Suprapubic skin (tissue), 4 donors: ENCODE measurements around the gene LGALS3BP. TPM values are rescaled to one million over a fixed set of nuclear protein-coding genes. Genes with fewer than 3 reads are reported as not detected.

Experiments used
- DNase-seq, 2 donors: peaks; one replicate each; pipeline ENCODE4 v3.0.0-alpha.2; 2019; ENCODE audit warnings: low spot score in 2 of 2
- H3K27ac ChIP-seq: fragments of 200-600 bp; sonication (generic); one replicate; pipeline ENCODE4 v1.5.1; 2019
- H3K27me3 ChIP-seq: fragments of 200-600 bp; sonication (generic); one replicate; pipeline ENCODE4 v1.5.1; 2019
- H3K36me3 ChIP-seq: fragments of 200-600 bp; sonication (generic); one replicate; pipeline ENCODE4 v1.5.1; 2019
- H3K4me1 ChIP-seq: fragments of 200-600 bp; sonication (generic); one replicate; pipeline ENCODE4 v1.5.1; 2019
- H3K4me3 ChIP-seq: fragments of 200-600 bp; sonication (generic); one replicate; pipeline ENCODE4 v1.5.1; 2019; ENCODE audit warnings: mild to moderate bottlenecking
- H3K9me3 ChIP-seq: fragments of 200-600 bp; sonication (generic); one replicate; pipeline ENCODE4 v1.5.1; 2019
- EP300 ChIP-seq: sonication (generic); formaldehyde crosslinking; IDR thresholded peaks from one replicate; pipeline ENCODE4 v1.6.1; 2017; ENCODE audit warnings: antibody characterized with exemption
- POLR2A ChIP-seq, 2 donors: fragments of 450-650 bp; IDR thresholded peaks; one replicate each; pipeline ENCODE4 v1.6.1; 2017; ENCODE audit warnings: antibody characterized with exemption in 2 of 2, mild to moderate bottlenecking in 2 of 2, moderate library complexity in 2 of 2
- POLR2AphosphoS5 ChIP-seq, 3 donors: sonication (generic); formaldehyde crosslinking; IDR thresholded peaks; one replicate each; pipeline ENCODE4 v1.6.1; 2017; ENCODE audit warnings: antibody characterized with exemption in 3 of 3
- WGBS: methylation state at CpG from one replicate; pipeline ENCODE4 v1.1.5; 2018; 5-methylcytosine and 5-hydroxymethylcytosine counted together
- total RNA-seq, 4 donors: library from RNA; depleted of rRNA; stranded (reverse); fragments of >200 nt; gene quantifications; one replicate each; pipeline ENCODE4 v1.1.0, GENCODE V29; 2016
- TF ChIP-seq, protein P1 (sequence below), 2 donors: fragments of 200-600 bp in 1 of 2; fragments of 450-650 bp in 1 of 2; sonication (generic) in 1 of 2; IDR thresholded peaks; one replicate each; pipeline ENCODE4 v1.5.1; 2016 to 2019; ENCODE audit warnings: antibody characterized with exemption in 2 of 2, mild to moderate bottlenecking in 1 of 2, moderate library complexity in 1 of 2

LGALS3BP gene
- total RNA-seq, 4 donors from 2014 or later, result 70.2 to 162 (median 105) TPM

DNA sequence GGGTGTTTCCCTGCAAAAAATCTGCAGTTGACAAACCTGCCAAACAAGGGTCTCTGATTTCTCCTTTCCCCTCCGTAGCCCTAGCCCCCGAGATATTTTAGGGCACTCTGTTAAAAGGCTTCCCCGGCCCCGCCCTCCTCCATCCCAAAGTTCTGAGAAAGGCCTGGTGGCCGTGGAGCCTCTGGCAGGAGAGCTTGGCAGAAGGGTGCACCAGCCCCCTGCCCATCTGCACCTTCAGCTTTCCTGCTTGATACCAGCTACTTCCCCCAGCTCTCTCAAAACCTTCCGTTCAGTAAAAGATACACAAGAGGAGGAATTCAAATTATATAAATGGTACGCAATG, 30.6 kb upstream of the LGALS3BP start:
- peak overlapping the region; percentile 95 for H3K27ac ChIP-seq
- TF ChIP-seq POLR2AphosphoS5 (IDR thresholded peaks at IDR 0.05) (no peak), EP300 (no peak), POLR2A (IDR thresholded peaks at IDR 0.05) (no peak)
- TF ChIP-seq, protein P1, sequence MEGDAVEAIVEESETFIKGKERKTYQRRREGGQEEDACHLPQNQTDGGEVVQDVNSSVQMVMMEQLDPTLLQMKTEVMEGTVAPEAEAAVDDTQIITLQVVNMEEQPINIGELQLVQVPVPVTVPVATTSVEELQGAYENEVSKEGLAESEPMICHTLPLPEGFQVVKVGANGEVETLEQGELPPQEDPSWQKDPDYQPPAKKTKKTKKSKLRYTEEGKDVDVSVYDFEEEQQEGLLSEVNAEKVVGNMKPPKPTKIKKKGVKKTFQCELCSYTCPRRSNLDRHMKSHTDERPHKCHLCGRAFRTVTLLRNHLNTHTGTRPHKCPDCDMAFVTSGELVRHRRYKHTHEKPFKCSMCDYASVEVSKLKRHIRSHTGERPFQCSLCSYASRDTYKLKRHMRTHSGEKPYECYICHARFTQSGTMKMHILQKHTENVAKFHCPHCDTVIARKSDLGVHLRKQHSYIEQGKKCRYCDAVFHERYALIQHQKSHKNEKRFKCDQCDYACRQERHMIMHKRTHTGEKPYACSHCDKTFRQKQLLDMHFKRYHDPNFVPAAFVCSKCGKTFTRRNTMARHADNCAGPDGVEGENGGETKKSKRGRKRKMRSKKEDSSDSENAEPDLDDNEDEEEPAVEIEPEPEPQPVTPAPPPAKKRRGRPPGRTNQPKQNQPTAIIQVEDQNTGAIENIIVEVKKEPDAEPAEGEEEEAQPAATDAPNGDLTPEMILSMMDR (IDR thresholded peaks at IDR 0.05), result no peak
- H3K4me3 ChIP-seq, result peak overlapping the region; percentile 90
- H3K36me3 ChIP-seq, result no peaks in the 10 kb centered on the region
- peaks cover 48% of the 10 kb centered on the region for H3K4me1 ChIP-seq
- DNase-seq, result peak in 1 of 2 donors; percentile 62
- 68% methylated on average over 7 of the region's 7 CpGs for WGBS
- H3K27me3 ChIP-seq, result no peaks in the 10 kb centered on the region
- no peaks in the 10 kb centered on the region for H3K9me3 ChIP-seq

DNA sequence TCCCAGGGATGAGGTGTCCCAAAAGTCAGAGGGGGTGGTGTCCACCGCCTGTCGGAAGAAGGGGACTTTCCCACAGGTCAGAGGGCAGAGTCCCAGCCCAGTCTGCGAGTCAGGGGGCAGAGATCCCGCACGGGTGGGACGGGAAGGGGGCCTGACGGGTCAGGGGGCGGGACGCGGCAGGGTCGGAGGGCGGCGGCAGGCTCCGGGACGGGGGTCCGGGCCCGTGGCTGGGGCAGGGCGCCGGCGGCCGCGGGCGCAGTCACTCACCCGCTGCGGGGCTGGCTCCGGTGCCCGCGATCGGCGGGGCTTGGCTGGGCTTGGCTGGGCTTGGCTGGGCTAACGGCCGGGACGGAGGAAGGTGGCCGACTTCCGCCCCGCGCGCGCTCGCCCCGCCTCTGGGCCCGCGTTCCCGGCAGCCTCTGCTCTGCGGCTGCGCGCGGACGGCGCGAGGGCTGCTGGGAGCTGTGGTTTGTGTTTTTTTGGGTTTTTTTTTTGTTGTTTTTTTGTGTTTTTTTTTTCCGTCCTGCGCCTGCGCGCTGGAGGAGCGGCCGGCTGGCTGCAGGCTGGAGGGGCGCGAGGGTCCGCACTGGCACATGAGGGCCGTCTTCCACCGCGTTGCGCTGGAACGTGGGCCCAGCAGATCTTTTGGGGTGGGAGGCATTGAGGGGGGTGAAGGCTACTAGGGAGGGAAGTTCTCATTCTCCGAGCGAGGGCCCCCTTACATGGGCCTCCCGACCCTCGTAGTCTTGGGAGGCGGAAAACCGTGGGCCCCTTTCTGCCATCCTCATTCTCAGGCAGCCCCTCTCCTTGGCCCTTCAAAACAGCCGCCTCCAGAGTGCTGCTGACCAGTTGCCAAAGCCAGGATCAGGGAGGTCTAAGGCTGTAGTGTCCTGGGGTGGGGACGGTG, 29.9 kb upstream of the LGALS3BP start, which contains the start of gene CANT1:
Gene CANT1, minus strand, starts transcription at position 368 of the 907 bp plus-strand sequence. CDS start 12,142 bp downstream, outside the sequence.
- DNase-seq, result peak; percentile 82 to 87
- Histone ChIP-seq H3K4me3 (peak within 1 kb of the TSS; percentile 90), H3K27ac (peak within 1 kb of the TSS; percentile 95), H3K4me1 (peaks cover 52% of the 10 kb centered on the region), H3K9me3 (no peaks in the 10 kb centered on the region), H3K27me3 (no peaks in the 10 kb centered on the region), H3K36me3 (no peaks in the 10 kb centered on the region)
- TF ChIP-seq POLR2A (IDR thresholded peaks at IDR 0.05) (peak in 1 of 2 donors; percentile 25), EP300 (no peak), POLR2AphosphoS5 (IDR thresholded peaks at IDR 0.05) (no peak)
- TF ChIP-seq, protein P1 (IDR thresholded peaks at IDR 0.05), result no peak
- 2% methylated on average over 36 of the region's 73 CpGs for WGBS

DNA sequence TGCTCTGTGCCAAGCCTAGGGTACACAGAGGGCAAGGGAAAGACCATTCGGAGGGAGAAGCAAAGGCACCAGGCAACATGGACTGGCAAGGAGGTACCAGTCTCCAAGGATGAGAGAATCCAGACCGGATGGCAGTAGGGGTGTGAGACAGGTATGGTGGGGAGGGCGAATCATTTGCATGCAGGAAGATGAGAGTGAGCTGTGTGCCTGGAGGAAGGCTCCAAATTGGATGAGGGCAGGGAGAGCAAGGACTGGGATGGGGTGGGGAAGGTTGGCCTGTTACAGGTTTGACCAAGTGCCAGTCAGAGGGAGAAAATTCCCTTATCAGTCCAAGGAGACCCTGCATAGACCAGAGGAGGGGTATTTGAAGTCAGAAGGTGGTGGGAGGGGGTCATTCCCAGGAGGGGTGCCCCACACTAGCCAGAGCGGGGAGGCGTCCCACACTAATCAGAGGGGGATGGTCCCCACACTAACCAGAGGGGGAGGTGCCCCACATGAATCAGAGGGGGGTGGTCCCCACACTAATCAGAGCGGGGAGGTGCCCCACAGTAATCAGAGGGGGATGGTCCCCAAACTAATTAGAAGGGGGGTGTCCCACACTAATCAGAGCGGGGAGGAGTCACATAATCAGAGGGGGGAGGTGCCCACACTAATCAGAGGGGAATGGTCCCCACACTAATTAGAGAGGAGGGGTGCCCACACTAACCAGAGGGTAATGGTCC, 29.1 kb upstream of the LGALS3BP start:
- DNase-seq, result peak; percentile 64 to 65
- Histone ChIP-seq H3K27ac (peak overlapping the region; percentile 95), H3K9me3 (no peaks in the 10 kb centered on the region), H3K4me3 (peak overlapping the region; percentile 90), H3K4me1 (peaks cover 52% of the 10 kb centered on the region), H3K27me3 (no peaks in the 10 kb centered on the region), H3K36me3 (no peaks in the 10 kb centered on the region)
- TF ChIP-seq EP300, result no peak
- WGBS, result 37% methylated on average over 6 of the region's 7 CpGs

DNA sequence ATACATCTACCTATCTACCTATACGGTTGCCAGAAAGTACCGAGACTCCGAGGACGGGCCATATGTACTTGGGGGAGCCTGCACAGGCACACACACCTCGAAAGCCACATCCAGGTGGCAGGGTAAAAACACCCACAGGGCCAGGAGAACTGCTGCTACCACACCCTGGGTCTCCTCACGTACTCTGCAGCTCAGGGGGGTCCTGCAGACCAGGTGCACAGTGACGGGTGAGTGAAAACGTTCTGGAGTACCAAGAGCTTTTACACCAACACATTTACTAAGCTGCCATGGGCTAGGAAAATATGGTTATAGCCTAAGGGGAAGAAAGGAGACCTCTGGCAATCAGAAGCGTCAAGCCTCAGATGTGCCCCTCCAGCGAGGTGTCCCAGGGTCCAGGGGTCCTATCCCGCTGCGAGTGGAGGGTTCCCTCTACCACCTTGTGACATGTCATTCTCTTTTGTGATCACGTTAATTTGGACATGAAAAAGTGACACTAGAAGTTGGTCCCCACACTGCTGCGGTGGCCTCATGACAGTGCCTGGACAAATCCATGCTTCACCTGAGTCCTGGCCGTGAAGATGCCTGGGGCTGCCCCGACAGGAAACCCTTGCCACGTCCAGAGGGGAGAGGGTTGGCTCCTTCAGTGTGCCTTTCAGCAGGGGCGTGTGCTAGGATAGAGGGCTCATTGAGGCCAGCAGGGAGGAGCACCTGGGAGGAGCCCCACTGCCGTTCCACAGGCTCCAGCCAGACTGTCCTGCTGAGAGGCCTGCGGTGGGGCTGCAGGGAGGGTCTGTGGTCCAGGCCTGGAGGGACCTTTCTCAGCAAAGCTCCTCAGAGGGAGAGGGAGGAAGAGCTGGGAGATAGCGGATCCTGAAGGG, 28.0 kb upstream of the LGALS3BP start:
- Histone ChIP-seq H3K27ac (peak overlapping the region; percentile 95), H3K27me3 (no peaks in the 10 kb centered on the region), H3K36me3 (peaks cover under 1% of the 10 kb centered on the region), H3K4me1 (peaks cover 56% of the 10 kb centered on the region), H3K4me3 (peak overlapping the region; percentile 90), H3K9me3 (no peaks in the 10 kb centered on the region)
- WGBS, result 76% methylated on average over 19 of the region's 21 CpGs
- DNase-seq, result peak; percentile 56 to 78
- TF ChIP-seq POLR2A (IDR thresholded peaks at IDR 0.05), result no peak
- TF ChIP-seq, protein P1 (IDR thresholded peaks at IDR 0.05), result no peak
- TF ChIP-seq POLR2AphosphoS5 (IDR thresholded peaks at IDR 0.05), result no peak
- TF ChIP-seq EP300, result no peak

DNA sequence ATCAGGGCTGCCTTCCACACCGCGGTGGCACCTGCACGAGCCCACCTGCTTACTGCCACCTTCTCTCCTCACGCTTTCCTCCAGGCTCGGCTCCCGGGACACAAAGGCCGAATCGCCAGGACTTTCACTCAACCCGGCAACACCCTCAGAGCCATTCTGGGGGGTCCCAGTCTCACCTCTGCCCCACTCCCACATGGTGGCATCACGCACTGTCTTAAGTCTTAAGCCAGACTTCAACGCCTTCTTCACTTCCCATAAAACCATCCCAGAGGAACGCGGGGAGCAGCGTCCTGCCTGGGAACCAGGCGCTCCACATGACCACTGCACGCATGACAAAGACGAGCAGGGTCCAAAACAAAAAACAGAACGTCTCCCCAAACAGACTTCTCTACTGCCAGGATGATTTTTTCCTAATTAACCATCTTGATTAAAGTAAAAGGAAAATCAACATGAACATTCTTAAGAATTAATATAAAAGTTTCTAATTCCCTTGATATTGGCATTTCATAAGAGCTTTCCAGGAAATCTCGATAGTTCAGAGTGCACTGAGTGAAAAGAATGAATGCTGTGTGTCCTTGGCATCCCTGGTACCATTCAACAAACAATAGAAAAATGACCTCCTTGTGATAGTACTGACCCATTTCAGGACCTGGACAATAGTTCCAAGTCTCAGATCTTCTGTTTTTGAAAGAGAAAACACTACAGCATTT, 27.2 kb upstream of the LGALS3BP start:
- peaks cover 56% of the 10 kb centered on the region for H3K4me1 ChIP-seq
- peak; percentile 60 to 70 for DNase-seq
- no peak overlapping the region for H3K4me3 ChIP-seq
- WGBS, result 86% methylated on average over 19 of the region's 19 CpGs
- TF ChIP-seq EP300 (no peak), POLR2A (IDR thresholded peaks at IDR 0.05) (no peak), POLR2AphosphoS5 (IDR thresholded peaks at IDR 0.05) (no peak)
- TF ChIP-seq, protein P1 (IDR thresholded peaks at IDR 0.05), result no peak
- H3K36me3 ChIP-seq, result peaks cover 3% of the 10 kb centered on the region
- H3K27me3 ChIP-seq, result no peaks in the 10 kb centered on the region
- no peak overlapping the region for H3K27ac ChIP-seq
- H3K9me3 ChIP-seq, result no peaks in the 10 kb centered on the region
